Measurements from ENCODE around the gene LRRC28. TPM values are rescaled to one million over a fixed set of nuclear protein-coding genes. Genes with fewer than 3 reads are reported as not detected.

The LRRC28 gene
- total RNA-seq, 1 experiment from 2014 or later, result 28.4 TPM

GRCh38 chr15:99403597-99403996, 152.3 kb downstream of the LRRC28 start:
- Histone ChIP-seq H3K27me3 (replicated peaks; ENCODE audit: insufficient read depth, low read depth, low read length, poor library complexity) (no peaks in the 10 kb centered on the region), H3K36me3 (ENCODE audit: insufficient read depth, low read length, poor library complexity, severe bottlenecking) (no peaks in the 10 kb centered on the region), H3K4me1 (ENCODE audit: insufficient read depth, low read length, poor library complexity, severe bottlenecking) (peaks cover 38% of the 10 kb centered on the region), H3K4me3 (ENCODE audit: low read depth, low read length, poor library complexity, severe bottlenecking) (no peak overlapping the region), H3K27ac (ENCODE audit: low read depth, low read length, poor library complexity, severe bottlenecking) (no peak overlapping the region), H3K9me3 (ENCODE audit: low read depth, low read length, poor library complexity, severe bottlenecking) (no peaks in the 10 kb centered on the region)
- BruUV-seq (replicated peaks), result no TSS peak
- TF ChIP-seq EZH2 (IDR thresholded peaks at IDR 0.05; ENCODE audit: borderline replicate concordance, low read depth, low read length, poor library complexity, severe bottlenecking) (no peak), CTCF (conservative IDR thresholded peaks at IDR 0.05; ENCODE audit: low read depth, low read length) (no peak)
- CTCF ChIA-PET, result no interaction called here
- intact Hi-C loops (cut with micrococcal nuclease; ENCODE audit: unreplicated experiment), result no loop called here
- POLR2A ChIA-PET (ENCODE audit: low non-redundant PET), result no interaction called here
- DNase-seq (ENCODE audit: low spot score), result no peak

GRCh38 chr15:99404454-99404853, 153.2 kb downstream of the LRRC28 start:
- Histone ChIP-seq H3K36me3 (ENCODE audit: insufficient read depth, low read length, poor library complexity, severe bottlenecking) (no peaks in the 10 kb centered on the region), H3K4me3 (ENCODE audit: low read depth, low read length, poor library complexity, severe bottlenecking) (no peak overlapping the region), H3K9me3 (ENCODE audit: low read depth, low read length, poor library complexity, severe bottlenecking) (no peaks in the 10 kb centered on the region), H3K4me1 (ENCODE audit: insufficient read depth, low read length, poor library complexity, severe bottlenecking) (peaks cover 47% of the 10 kb centered on the region), H3K27me3 (replicated peaks; ENCODE audit: insufficient read depth, low read depth, low read length, poor library complexity) (no peaks in the 10 kb centered on the region), H3K27ac (ENCODE audit: low read depth, low read length, poor library complexity, severe bottlenecking) (no peak overlapping the region)
- peak; percentile 24 for DNase-seq (ENCODE audit: low spot score)
- intact Hi-C loops (cut with micrococcal nuclease; ENCODE audit: unreplicated experiment), result no loop called here
- TF ChIP-seq EZH2 (IDR thresholded peaks at IDR 0.05; ENCODE audit: borderline replicate concordance, low read depth, low read length, poor library complexity, severe bottlenecking) (no peak), CTCF (conservative IDR thresholded peaks at IDR 0.05; ENCODE audit: low read depth, low read length) (no peak)
- no TSS peak for BruUV-seq (replicated peaks)
- POLR2A ChIA-PET (ENCODE audit: low non-redundant PET), result no interaction called here
- CTCF ChIA-PET, result no interaction called here

GRCh38 chr15:99406120-99406519, 154.8 kb downstream of the LRRC28 start:
- CTCF ChIA-PET, result no interaction called here

More at GRCh38 chr15:99406120-99406519, 154.8 kb downstream of the LRRC28 start:
- BruUV-seq (replicated peaks), result no TSS peak
- no peak for DNase-seq (ENCODE audit: low spot score)
- H3K27ac ChIP-seq (ENCODE audit: low read depth, low read length, poor library complexity, severe bottlenecking), result no peak overlapping the region
- no peak overlapping the region for H3K4me3 ChIP-seq (ENCODE audit: low read depth, low read length, poor library complexity, severe bottlenecking)
- TF ChIP-seq CTCF (conservative IDR thresholded peaks at IDR 0.05; ENCODE audit: low read depth, low read length) (no peak), EZH2 (IDR thresholded peaks at IDR 0.05; ENCODE audit: borderline replicate concordance, low read depth, low read length, poor library complexity, severe bottlenecking) (no peak)
- H3K4me1 ChIP-seq (ENCODE audit: insufficient read depth, low read length, poor library complexity, severe bottlenecking), result peaks cover 47% of the 10 kb centered on the region
- POLR2A ChIA-PET (ENCODE audit: low non-redundant PET), result no interaction called here
- intact Hi-C loops (cut with micrococcal nuclease; ENCODE audit: unreplicated experiment), result no loop called here
- H3K27me3 ChIP-seq (replicated peaks; ENCODE audit: insufficient read depth, low read depth, low read length, poor library complexity), result no peaks in the 10 kb centered on the region
- H3K9me3 ChIP-seq (ENCODE audit: low read depth, low read length, poor library complexity, severe bottlenecking), result no peaks in the 10 kb centered on the region
- no peaks in the 10 kb centered on the region for H3K36me3 ChIP-seq (ENCODE audit: insufficient read depth, low read length, poor library complexity, severe bottlenecking)
